Retinal pigment epithelial cell (primary cell): ENCODE measurements around the gene GALNT10.

ENCODE experiments used
- DNase-seq: peaks from one replicate; pipeline ENCODE4 v3.0.0-alpha.2; 2010; ENCODE audit warnings: low read depth
- H3K4me3 ChIP-seq: 2 replicates; pipeline ENCODE4 v1.5.1; 2011; ENCODE audit warnings: mild to moderate bottlenecking, low read length, control low read depth, moderate library complexity
- CTCF ChIP-seq: conservative IDR thresholded peaks from 2 replicates; pipeline ENCODE4 v1.5.1; 2011; ENCODE audit warnings: low read depth, low read length, control low read depth, inconsistent platforms

Gene GALNT10

GRCh38 chr5:154380263-154380662 lies 189.7 kb downstream of the GALNT10 start:
- H3K4me3 ChIP-seq: no peak overlapping the region
- TF ChIP-seq CTCF: no peak
- no peak for DNase-seq

GRCh38 chr5:154384480-154385235 lies 194.1 kb downstream of the GALNT10 start:
- no peak overlapping the region for H3K4me3 ChIP-seq

DNA sequence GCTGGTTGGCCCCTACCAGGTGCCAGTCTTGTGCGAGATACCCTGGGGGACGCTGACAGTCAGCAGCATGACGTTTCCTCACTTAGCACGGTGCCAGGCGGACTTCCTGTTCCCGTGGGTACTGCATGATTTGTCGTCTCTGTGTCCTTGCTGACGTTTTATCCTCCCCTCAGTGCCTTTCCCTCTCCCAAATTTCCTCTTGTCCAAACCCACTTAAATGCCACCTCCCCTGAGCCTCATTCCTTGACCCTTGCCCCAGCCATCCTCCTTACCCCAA lies 194.6 kb downstream of the GALNT10 start:
- H3K4me3 ChIP-seq: no peak overlapping the region
- no peak for TF ChIP-seq CTCF
- no peak for DNase-seq

More at GRCh38 chr5:154384480-154385235, 194.1 kb downstream of the GALNT10 start:
- TF ChIP-seq CTCF: no peak
- no peak for DNase-seq

GRCh38 chr5:154386952-154387629 lies 196.6 kb downstream of the GALNT10 start:
- DNase-seq: no peak
- TF ChIP-seq CTCF: no peak
- H3K4me3 ChIP-seq: no peak overlapping the region

- TF ChIP-seq CTCF: no peak
- no peak for DNase-seq
Observed at GRCh38 chr5:154388842-154389241, 198.3 kb downstream of the GALNT10 start.

DNA sequence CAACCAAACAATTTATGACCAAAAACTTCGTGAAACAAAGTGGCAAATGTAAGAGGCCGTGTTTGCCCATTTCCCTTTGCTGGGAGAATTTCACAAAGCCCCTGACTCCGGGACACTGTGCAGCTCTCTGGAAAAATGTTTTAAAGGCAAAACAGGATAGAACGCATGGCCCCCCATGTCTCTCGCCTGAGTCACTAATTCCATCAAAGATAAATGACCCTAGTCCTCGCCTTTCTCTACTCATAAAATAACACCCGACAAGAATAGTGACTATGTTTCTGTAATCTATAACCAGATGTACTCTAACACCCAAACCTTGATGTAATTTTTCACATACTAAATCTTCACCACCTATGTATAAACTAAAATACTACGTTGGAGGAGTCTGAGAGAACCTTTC lies 199.6 kb downstream of the GALNT10 start:
- DNase-seq: no peak

More at GRCh38 chr5:154388842-154389241, 198.3 kb downstream of the GALNT10 start:
- H3K4me3 ChIP-seq: no peak overlapping the region

More for the DNA sequence above, 199.6 kb downstream of the GALNT10 start:
- TF ChIP-seq CTCF: no peak
- H3K4me3 ChIP-seq: no peak overlapping the region
